OCI-LY3 (cell line): Measurements from ENCODE around the gene PNCK.

Source experiments
- EZH2phosphoT487 ChIP-seq: fragments of 200-600 bp; shearing (Covaris generic); IDR thresholded peaks from 2 replicates; pipeline ENCODE4 v1.6.1; 2018; ENCODE audit warnings: antibody characterized with exemption, mixed run types, low read depth
- TF ChIP-seq, protein P1 (sequence below): fragments of 200-600, 300-600 bp; sonication (generic); IDR thresholded peaks from 2 replicates; pipeline ENCODE4 v1.5.1; 2014; ENCODE audit warnings: antibody characterized with exemption, low read length, low read depth

DNA sequence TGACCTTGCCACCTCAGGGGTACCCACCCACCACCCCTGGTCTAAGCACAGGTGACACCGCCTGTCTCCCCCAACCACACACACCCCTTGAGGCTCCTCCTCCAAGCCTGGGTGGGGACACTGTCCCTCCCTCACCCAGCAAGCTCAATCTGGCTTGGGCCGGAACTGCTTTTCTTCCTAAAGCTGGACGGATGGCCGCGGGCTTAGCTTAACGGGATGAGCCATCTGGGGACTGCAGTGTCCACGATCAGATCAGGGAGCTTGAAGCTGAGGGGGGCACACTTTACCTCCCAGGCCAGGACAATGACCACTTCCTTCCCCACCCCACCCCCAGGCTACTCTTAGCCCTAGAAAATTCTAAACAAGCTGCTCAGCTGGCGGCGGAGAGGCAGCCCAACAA lies 13.1 kb upstream of the PNCK start:
- TF ChIP-seq, protein P1, sequence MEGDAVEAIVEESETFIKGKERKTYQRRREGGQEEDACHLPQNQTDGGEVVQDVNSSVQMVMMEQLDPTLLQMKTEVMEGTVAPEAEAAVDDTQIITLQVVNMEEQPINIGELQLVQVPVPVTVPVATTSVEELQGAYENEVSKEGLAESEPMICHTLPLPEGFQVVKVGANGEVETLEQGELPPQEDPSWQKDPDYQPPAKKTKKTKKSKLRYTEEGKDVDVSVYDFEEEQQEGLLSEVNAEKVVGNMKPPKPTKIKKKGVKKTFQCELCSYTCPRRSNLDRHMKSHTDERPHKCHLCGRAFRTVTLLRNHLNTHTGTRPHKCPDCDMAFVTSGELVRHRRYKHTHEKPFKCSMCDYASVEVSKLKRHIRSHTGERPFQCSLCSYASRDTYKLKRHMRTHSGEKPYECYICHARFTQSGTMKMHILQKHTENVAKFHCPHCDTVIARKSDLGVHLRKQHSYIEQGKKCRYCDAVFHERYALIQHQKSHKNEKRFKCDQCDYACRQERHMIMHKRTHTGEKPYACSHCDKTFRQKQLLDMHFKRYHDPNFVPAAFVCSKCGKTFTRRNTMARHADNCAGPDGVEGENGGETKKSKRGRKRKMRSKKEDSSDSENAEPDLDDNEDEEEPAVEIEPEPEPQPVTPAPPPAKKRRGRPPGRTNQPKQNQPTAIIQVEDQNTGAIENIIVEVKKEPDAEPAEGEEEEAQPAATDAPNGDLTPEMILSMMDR = no peak
- TF ChIP-seq EZH2phosphoT487 = no peak
